ENCODE results near the gene ACKR3. TPM values are rescaled to one million over a fixed set of nuclear protein-coding genes. Genes with fewer than 3 reads are reported as not detected.

ACKR3 gene
- total and polyA plus RNA-seq, 12 donors, result 1.1 to 12.8 (median 1.9) TPM

DNA sequence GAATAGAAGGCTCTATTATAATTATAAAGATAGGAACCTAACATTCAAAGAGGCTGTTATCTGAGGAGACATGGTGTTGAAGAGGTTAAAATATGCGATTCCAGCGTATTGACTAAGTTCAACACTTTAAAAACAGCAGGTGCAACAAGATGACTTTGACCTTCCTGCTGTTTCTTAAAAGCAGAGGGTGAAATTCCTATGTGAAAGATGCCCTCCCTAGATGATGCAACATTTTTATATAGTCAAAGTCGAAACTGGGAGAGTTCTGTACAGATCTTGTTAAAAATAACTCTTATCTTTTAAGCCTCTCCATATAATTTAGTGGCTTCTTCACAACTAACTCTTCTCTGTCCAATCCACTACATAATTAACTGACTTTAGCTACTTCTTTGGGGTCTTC is 4.4 kb upstream of the ACKR3 start:
- WGBS, 4 donors, result 42 to 69% (median 58%) methylated on average over 3 of the region's 3 CpGs
- Histone ChIP-seq H3K9me3 (replicated peaks in 1 of 3) (no peaks in the 10 kb centered on the region), H3K27me3 (peaks cover 10% of the 10 kb centered on the region), H3K4me1 (replicated peaks in 1 of 2) (peaks cover 0 to 14% of the 10 kb centered on the region in 2 donors), H3K27ac (no peak overlapping the region), H3K36me3 (replicated peaks in 1 of 2) (no peaks in the 10 kb centered on the region), H3K4me3 (no peak overlapping the region)
- TF ChIP-seq CTCF (IDR thresholded peaks at IDR 0.05) (no peak), POLR2A (IDR thresholded peaks at IDR 0.05) (no peak)
- intact Hi-C loops (cut with DNase I), result no loop called here
- DNase-seq, result no peak

- WGBS, 4 donors, result 91 to 98% (median 96%) methylated on average over 8 to 17 of the region's 17 CpGs
- DNase-seq, result no peak
- peaks cover 10% of the 10 kb centered on the region for H3K27me3 ChIP-seq
- H3K27ac ChIP-seq, result no peak overlapping the region
- no peak overlapping the region for H3K4me3 ChIP-seq
- TF ChIP-seq CTCF (IDR thresholded peaks at IDR 0.05), result no peak
- TF ChIP-seq POLR2A (IDR thresholded peaks at IDR 0.05), result no peak
- H3K9me3 ChIP-seq (replicated peaks in 1 of 3), result no peaks in the 10 kb centered on the region
- no peaks in the 10 kb centered on the region for H3K36me3 ChIP-seq (replicated peaks in 1 of 2)
- H3K4me1 ChIP-seq (replicated peaks in 1 of 2), result peaks cover 0 to 14% of the 10 kb centered on the region in 2 donors
- intact Hi-C loops (cut with DNase I), result no loop called here
These were observed 3.7 kb upstream of the ACKR3 start for GRCh38 chr2:236565879-236566402.

DNA sequence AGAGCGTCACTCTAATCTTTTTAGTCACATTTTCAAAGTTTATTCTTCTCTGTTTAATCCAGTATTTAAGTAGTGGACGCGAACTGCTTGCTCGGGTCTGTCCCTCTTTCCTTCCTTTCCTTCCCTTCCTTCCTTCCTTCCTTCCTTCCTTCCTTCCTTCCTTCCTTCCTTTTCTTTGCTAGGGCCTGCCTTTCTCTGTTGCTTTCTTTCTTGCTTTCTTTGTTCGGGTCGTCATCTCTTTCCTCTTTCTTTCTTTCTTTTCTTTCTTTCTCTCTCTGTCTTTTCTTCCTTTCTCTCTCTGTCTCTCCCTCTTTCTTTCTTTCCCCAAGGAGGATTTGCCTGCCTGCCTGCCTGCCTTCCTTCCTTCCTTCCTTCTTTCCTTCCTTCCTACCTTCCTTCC is 3.0 kb upstream of the ACKR3 start:
- Histone ChIP-seq H3K27me3 (peaks cover 10% of the 10 kb centered on the region), H3K36me3 (replicated peaks in 1 of 2) (no peaks in the 10 kb centered on the region), H3K9me3 (replicated peaks in 1 of 3) (no peaks in the 10 kb centered on the region), H3K4me1 (replicated peaks in 1 of 2) (peaks cover 0 to 14% of the 10 kb centered on the region in 2 donors), H3K27ac (no peak overlapping the region), H3K4me3 (no peak overlapping the region)
- intact Hi-C loops (cut with DNase I), result no loop called here
- DNase-seq, result no peak
- WGBS, 4 donors, result 84 to 88% (median 86%) methylated on average over 6 of the region's 6 CpGs
- TF ChIP-seq POLR2A (IDR thresholded peaks at IDR 0.05) (no peak), CTCF (IDR thresholded peaks at IDR 0.05) (no peak)

- peak overlapping the region in 2 of 4 donors; percentile 5 to 48 for H3K4me3 ChIP-seq
- DNase-seq, result peak in 6 of 7 donors; percentile 17 to 57 (median 36)
- H3K27me3 ChIP-seq, result peaks cover 10% of the 10 kb centered on the region
- peak overlapping the region in 2 of 5 donors; percentile 34 to 72 for H3K27ac ChIP-seq
- H3K9me3 ChIP-seq (replicated peaks in 1 of 3), result no peaks in the 10 kb centered on the region
- 5 to 7% (median 5%) methylated on average over 36 to 49 of the region's 49 CpGs for WGBS, 4 donors
- no peaks in the 10 kb centered on the region for H3K36me3 ChIP-seq (replicated peaks in 1 of 2)
- intact Hi-C loops (cut with DNase I), result no loop called here
- peaks cover 0 to 14% of the 10 kb centered on the region in 2 donors for H3K4me1 ChIP-seq (replicated peaks in 1 of 2)
- no peak for TF ChIP-seq CTCF (IDR thresholded peaks at IDR 0.05)
- no peak for TF ChIP-seq POLR2A (IDR thresholded peaks at IDR 0.05)
These were observed 1.3 kb upstream of the ACKR3 start for GRCh38 chr2:236568068-236568921.
